Brain microvascular endothelial cell (primary cell): ENCODE measurements around the gene DDC.

Experiments used
- DNase-seq: peaks from one replicate; pipeline ENCODE4 v3.0.0-alpha.2; 2020
- H3K27ac ChIP-seq: fragments of 250-450 bp; sonication (Bioruptor Pico); 2 replicates; pipeline ENCODE4 v1.5.1; 2020; ENCODE audit warnings: mild to moderate bottlenecking, moderate library complexity
- H3K27me3 ChIP-seq: fragments of 250-450 bp; sonication (Bioruptor Pico); replicated peaks from 2 replicates; pipeline ENCODE4 v1.5.1; 2020; ENCODE audit warnings: mild to moderate bottlenecking
- H3K36me3 ChIP-seq: fragments of 250-450 bp; sonication (Bioruptor Pico); replicated peaks from 2 replicates; pipeline ENCODE4 v1.5.1; 2020; ENCODE audit warnings: mild to moderate bottlenecking
- H3K4me3 ChIP-seq: 2 replicates; pipeline ENCODE4 v1.5.1; 2011; ENCODE audit warnings: low read depth, mild to moderate bottlenecking, control low read depth, low read length, moderate library complexity
- CTCF ChIP-seq: IDR thresholded peaks from 2 replicates; pipeline ENCODE4 v1.5.1; 2011; ENCODE audit warnings: low read depth, mild to moderate bottlenecking, moderate library complexity, low read length, control low read depth, inconsistent platforms; ENCODE audit errors: missing control alignments
- in situ Hi-C: cut with HindIII; loops from 2 replicates; pipeline ENCODE4 v1.10.0; 2017; ENCODE audit warnings: low sequenced_read_pairs, low pct_ligation_motif_present

The DDC gene

DNA sequence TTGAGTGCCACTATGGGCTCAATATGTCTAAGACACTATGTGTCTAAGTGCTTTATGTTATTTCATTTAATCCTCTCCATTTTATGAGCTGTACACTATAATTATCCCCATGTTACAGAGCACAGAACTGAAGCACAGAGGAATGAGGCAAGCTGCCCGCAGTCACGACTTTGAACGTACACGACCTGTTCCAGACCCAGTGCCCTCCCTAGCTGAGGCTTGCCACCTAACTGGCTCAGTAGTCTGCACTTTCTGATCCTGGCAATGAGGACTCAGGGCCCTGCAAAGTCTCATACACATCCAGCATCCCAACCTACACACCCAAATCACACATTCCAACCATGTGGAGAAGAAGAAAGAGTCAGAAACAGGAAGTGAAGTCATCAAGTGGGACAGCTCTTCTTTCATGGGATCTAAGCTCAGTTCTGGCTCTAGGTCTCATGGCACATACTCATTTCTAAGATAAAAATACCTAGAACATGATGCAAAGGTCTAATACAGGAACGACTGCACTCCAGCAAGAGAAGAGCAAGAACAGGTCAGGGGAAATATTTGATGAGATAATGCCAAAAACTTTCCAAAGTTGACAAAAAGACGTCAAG is 42.4 kb upstream of the DDC start:
- Histone ChIP-seq H3K36me3 (peaks cover 52% of the 10 kb centered on the region), H3K27ac (no peak overlapping the region), H3K4me3 (no peak overlapping the region), H3K27me3 (no peaks in the 10 kb centered on the region)
- DNase-seq: no peak
- in situ Hi-C loops: no loop called here
- no peak for TF ChIP-seq CTCF

GRCh38 chr7:50605059-50605458 is 39.9 kb upstream of the DDC start:
- no peak overlapping the region for H3K4me3 ChIP-seq
- H3K27me3 ChIP-seq: no peaks in the 10 kb centered on the region
- peaks cover 44% of the 10 kb centered on the region for H3K36me3 ChIP-seq
- in situ Hi-C loops: no loop called here
- H3K27ac ChIP-seq: no peak overlapping the region
- no peak for DNase-seq
- TF ChIP-seq CTCF: no peak

- in situ Hi-C loops: no loop called here
- Histone ChIP-seq H3K27ac (no peak overlapping the region), H3K36me3 (peaks cover 41% of the 10 kb centered on the region), H3K27me3 (no peaks in the 10 kb centered on the region), H3K4me3 (no peak overlapping the region)
- TF ChIP-seq CTCF: no peak
- peak; percentile 4 for DNase-seq
These were observed 38.1 kb upstream of the DDC start for GRCh38 chr7:50603287-50603686.

DNA sequence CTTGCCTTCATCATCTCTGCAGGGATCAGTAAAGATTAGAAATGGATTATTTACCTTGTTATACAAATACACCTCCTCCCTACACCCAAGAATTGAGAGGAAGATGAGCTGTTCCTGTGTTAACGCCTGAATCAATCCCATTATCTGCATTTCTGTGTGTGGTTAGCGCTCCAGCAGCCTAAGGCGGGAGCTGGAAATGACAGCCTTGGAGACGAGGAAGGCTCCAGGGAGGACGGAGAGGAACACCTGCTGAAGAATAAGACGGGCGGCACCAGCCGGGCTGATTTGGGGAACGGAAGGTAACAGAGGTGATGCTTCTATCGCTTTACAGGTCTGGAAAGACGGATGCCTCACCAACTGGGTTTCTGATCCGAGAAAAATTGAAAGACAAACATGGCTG is 34.2 kb upstream of the DDC start:
- in situ Hi-C loops: no loop called here
- Histone ChIP-seq H3K27ac (no peak overlapping the region), H3K4me3 (no peak overlapping the region), H3K36me3 (peaks cover 42% of the 10 kb centered on the region), H3K27me3 (no peaks in the 10 kb centered on the region)
- TF ChIP-seq CTCF: no peak
- no peak for DNase-seq

DNA sequence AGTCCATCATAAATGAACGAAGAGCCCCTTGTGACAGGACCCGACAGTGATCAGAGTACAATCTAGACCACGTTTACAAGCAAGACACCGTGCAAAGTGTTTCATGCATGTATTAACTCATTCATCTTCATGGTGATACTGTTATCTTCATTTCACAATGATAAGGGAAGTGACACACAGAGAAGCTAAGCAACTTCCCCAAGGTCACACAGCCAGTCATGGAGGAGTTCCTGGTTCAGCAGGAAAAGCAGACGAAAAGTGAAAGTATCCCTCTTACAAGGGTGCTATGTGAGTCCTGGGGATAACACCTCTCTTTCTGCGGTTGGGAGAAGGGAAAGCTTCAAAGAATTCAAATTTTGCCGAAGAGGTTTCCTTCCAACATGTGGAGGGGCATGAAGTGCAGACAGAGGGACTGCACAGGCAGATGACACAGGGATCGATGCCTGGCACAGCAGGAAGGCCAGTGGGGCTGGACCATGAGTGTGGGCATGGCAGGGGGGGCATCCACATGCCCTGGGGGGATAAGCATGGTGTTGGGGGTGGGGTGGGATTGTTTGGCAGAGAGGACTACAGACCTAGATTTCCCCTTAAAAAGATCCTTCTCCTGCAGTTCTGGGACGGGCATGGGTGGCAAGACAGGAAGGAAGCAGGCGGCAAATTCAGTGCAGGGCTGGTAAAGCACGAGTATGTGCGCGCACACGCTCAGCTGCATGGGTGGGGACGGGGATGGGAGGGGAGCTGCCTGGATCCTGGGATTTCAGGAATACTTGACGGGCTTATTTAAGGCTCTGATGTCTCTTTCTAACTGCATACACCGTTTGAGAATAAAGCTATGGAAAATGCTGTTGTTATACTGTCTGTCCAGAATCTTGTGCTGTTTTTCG is 33.5 kb upstream of the DDC start:
- in situ Hi-C loops: no loop called here
- peaks cover 42% of the 10 kb centered on the region for H3K36me3 ChIP-seq
- no peak for DNase-seq

More for the DNA sequence above, 33.5 kb upstream of the DDC start:
- TF ChIP-seq CTCF: no peak
- Histone ChIP-seq H3K27me3 (no peaks in the 10 kb centered on the region), H3K27ac (no peak overlapping the region), H3K4me3 (no peak overlapping the region)
